Keratinocyte (primary cell): ENCODE measurements around the gene PPIG. TPM values are rescaled to one million over a fixed set of nuclear protein-coding genes. Genes with fewer than 3 reads are reported as not detected.
A peak's percentile ranks its signal among the peaks of the same experiment; 100 is the strongest.
"Not testable (repeated sequence)": the region's sequence is repeated elsewhere in the genome, so short reads cannot be mapped to it uniquely, and the experiment has no call there.

Experiments used
- DNase-seq: peaks from one replicate; pipeline ENCODE4 v3.0.0-alpha.2; 2011; ENCODE audit warnings: low read depth, missing footprints, low spot score
- FAIRE-seq: peaks from 2 replicates; lab custom pipeline; 2011; peaks lifted over from hg19 to GRCh38; lab: Jason Lieb, UNC
- H2AFZ ChIP-seq: 2 replicates; pipeline ENCODE4 v1.6.0; 2012; ENCODE audit warnings: low read length, control low read depth, inconsistent platforms; ENCODE audit not compliant: control insufficient read depth
- H3K27ac ChIP-seq: 2 replicates; pipeline ENCODE4 v1.5.1; 2011; ENCODE audit warnings: low read length; ENCODE audit not compliant: control insufficient read depth, insufficient read depth
- H3K27me3 ChIP-seq: 3 replicates; pipeline ENCODE4 v1.6.0; 2011; ENCODE audit warnings: low read length; ENCODE audit not compliant: control insufficient read depth, insufficient read depth; ENCODE audit errors: extremely low read depth
- H3K36me3 ChIP-seq, 2 experiments: 2 replicates in 1 of 2; 3 replicates in 1 of 2; pipeline ENCODE4 v1.5.1; 2011; ENCODE audit warnings: low read length in 2 of 2, mild to moderate bottlenecking in 1 of 2; ENCODE audit not compliant: control insufficient read depth in 2 of 2, insufficient read depth in 2 of 2; ENCODE audit errors: extremely low read depth in 1 of 2
- H3K4me1 ChIP-seq: 3 replicates; pipeline ENCODE4 v1.5.1; 2011; ENCODE audit warnings: low read length; ENCODE audit not compliant: control insufficient read depth, insufficient read depth; ENCODE audit errors: extremely low read depth
- H3K4me2 ChIP-seq: 3 replicates; pipeline ENCODE4 v1.6.0; 2011; ENCODE audit warnings: low read depth, low read length; ENCODE audit not compliant: control insufficient read depth, insufficient read depth; ENCODE audit errors: extremely low read depth
- H3K4me3 ChIP-seq, 3 experiments: fragments of 200-600 bp in 1 of 3; sonication (generic) in 1 of 3; 2 replicates in 2 of 3; 3 replicates in 1 of 3; pipeline ENCODE4 v1.5.1; 2011 to 2016; ENCODE audit warnings: low read length in 3 of 3, mild to moderate bottlenecking in 3 of 3, control low read depth in 2 of 3, inconsistent platforms in 1 of 3, low read depth in 1 of 3, mixed read lengths in 1 of 3, mixed run types in 1 of 3, moderate library complexity in 1 of 3; ENCODE audit not compliant: control insufficient read depth in 2 of 3, insufficient read depth in 2 of 3; ENCODE audit errors: extremely low read depth in 1 of 3
- H3K79me2 ChIP-seq: 2 replicates; pipeline ENCODE4 v1.6.0; 2012; ENCODE audit warnings: low read length; ENCODE audit not compliant: control insufficient read depth, insufficient read depth
- H3K9ac ChIP-seq: 3 replicates; pipeline ENCODE4 v1.6.0; 2011; ENCODE audit warnings: low read length; ENCODE audit not compliant: control insufficient read depth, insufficient read depth; ENCODE audit errors: extremely low read depth
- H3K9me1 ChIP-seq: 3 replicates; pipeline ENCODE4 v1.6.0; 2011; ENCODE audit warnings: low read length; ENCODE audit not compliant: control insufficient read depth, insufficient read depth; ENCODE audit errors: extremely low read depth
- H3K9me3 ChIP-seq: 2 replicates; pipeline ENCODE4 v1.5.1; 2012; ENCODE audit warnings: low read depth, low read length; ENCODE audit not compliant: control insufficient read depth
- H4K20me1 ChIP-seq: 3 replicates; pipeline ENCODE4 v1.6.0; 2011; ENCODE audit warnings: low read length; ENCODE audit not compliant: control insufficient read depth, insufficient read depth; ENCODE audit errors: extremely low read depth
- CTCF ChIP-seq, 3 experiments: IDR thresholded peaks in 1 of 3; conservative IDR thresholded peaks in 1 of 3; optimal IDR thresholded peaks in 1 of 3; 2 replicates in 2 of 3; 3 replicates in 1 of 3; pipeline versions ENCODE3 to v1.5.1; 2011; ENCODE audit warnings: low read length in 3 of 3, mild to moderate bottlenecking in 3 of 3, moderate library complexity in 2 of 3, control low read depth in 1 of 3, inconsistent platforms in 1 of 3; ENCODE audit not compliant: insufficient read depth in 2 of 3; ENCODE audit errors: extremely low read depth in 1 of 3
- EZH2 ChIP-seq: IDR thresholded peaks from one replicate; pipeline ENCODE4 v1.6.1; 2012; ENCODE audit warnings: inconsistent platforms, mild to moderate bottlenecking, low read length, moderate library complexity
- dilution Hi-C: fragments of 300-500 bp; cut with MboI; formaldehyde crosslinking; loops from one replicate; pipeline ENCODE4 v1.7.0; 2020; ENCODE audit warnings: low sequenced_read_pairs; ENCODE audit not compliant: extremely low pct_ligation_motif_present
- polyA plus RNA-seq, 5 experiments: library from polyadenylated mRNA; depleted of rRNA in 3 of 5; stranded (reverse) in 3 of 5; stranded (forward) in 1 of 5; unstranded in 1 of 5; fragments of >200 nt; gene quantifications; 1 replicate in 1 of 5; 2 replicates in 3 of 5; 3 replicates in 1 of 5; pipeline versions ENCODE4 v1.2.1 to v1.2.3, GENCODE V29; 2011 to 2012; ENCODE audit warnings: missing spikeins in 2 of 5, low read depth in 1 of 5, low replicate concordance in 1 of 5

Gene PPIG
- polyA plus RNA-seq, 1 donor (not counting 4 experiments of a cell fraction or from before 2014, with no cell fraction given), result 37.4 TPM

GRCh38 chr2:169573160-169573973 is 10.8 kb upstream of the PPIG start, which contains the start of gene FASTKD1:
TSS of gene FASTKD1 (minus strand) at chr2:169573865. CDS start at chr2:169572029, 1,836 bp downstream.
- Histone ChIP-seq H3K9me3 (no peaks in the 10 kb centered on the region), H2AFZ (peak within 1 kb of the TSS; percentile 99), H3K36me3 (no peaks in the 10 kb centered on the region), H3K9ac (peak within 1 kb of the TSS; percentile 94), H3K27ac (peak within 1 kb of the TSS; percentile 86), H3K27me3 (no peaks in the 10 kb centered on the region), H3K79me2 (peaks cover 32% of the 10 kb centered on the region), H3K4me1 (peaks cover 12% of the 10 kb centered on the region), H3K9me1 (no peaks in the 10 kb centered on the region), H3K4me2 (peak within 1 kb of the TSS; percentile 98), H4K20me1 (no peaks in the 10 kb centered on the region), H3K4me3 (peak within 1 kb of the TSS; percentile 55 to 99 (median 99))
- FAIRE-seq, result peak; percentile 97
- dilution Hi-C loops, result no loop called here
- TF ChIP-seq EZH2, result no peak
- no peak for TF ChIP-seq CTCF (optimal IDR thresholded peaks at IDR 0.05 in 1 of 3, IDR thresholded peaks at IDR 0.05 in 1 of 3, conservative IDR thresholded peaks at IDR 0.05 in 1 of 3; ENCODE audit: extremely low read depth in 1 of 3, insufficient read depth in 2 of 3, low read length in 3 of 3)
- DNase-seq, result peak; percentile 17

GRCh38 chr2:169573974-169574299 is 10.2 kb upstream of the PPIG start:
- no peak for DNase-seq
- Histone ChIP-seq H3K9ac (peak overlapping the region; percentile 94), H3K36me3 (no peaks in the 10 kb centered on the region), H3K79me2 (peaks cover 32% of the 10 kb centered on the region), H3K4me3 (peak overlapping the region; percentile 55 to 99 (median 99)), H2AFZ (peak overlapping the region; percentile 99), H3K9me3 (no peaks in the 10 kb centered on the region), H3K4me2 (peak overlapping the region; percentile 98), H3K9me1 (no peaks in the 10 kb centered on the region), H3K27ac (peak overlapping the region; percentile 86), H3K4me1 (peaks cover 12% of the 10 kb centered on the region), H4K20me1 (no peaks in the 10 kb centered on the region), H3K27me3 (no peaks in the 10 kb centered on the region)
- no peak for FAIRE-seq
- dilution Hi-C loops, result no loop called here
- TF ChIP-seq CTCF (optimal IDR thresholded peaks at IDR 0.05 in 1 of 3, IDR thresholded peaks at IDR 0.05 in 1 of 3, conservative IDR thresholded peaks at IDR 0.05 in 1 of 3; ENCODE audit: extremely low read depth in 1 of 3, insufficient read depth in 2 of 3, low read length in 3 of 3) (no peak), EZH2 (no peak)

- H3K27me3 ChIP-seq, H3K27ac ChIP-seq, H3K9me1 ChIP-seq, FAIRE-seq, H3K4me2 ChIP-seq, H3K9me3 ChIP-seq, H3K4me3 ChIP-seq, DNase-seq, H4K20me1 ChIP-seq, H2AFZ ChIP-seq, H3K36me3 ChIP-seq, dilution Hi-C loops, H3K9ac ChIP-seq: not testable (repeated sequence)
- Histone ChIP-seq H3K79me2 (peaks cover 32% of the 10 kb centered on the region), H3K4me1 (peaks cover 12% of the 10 kb centered on the region)
These were observed 9.6 kb upstream of the PPIG start for GRCh38 chr2:169574539-169574938.
